ENCODE measurements around the gene CALHM6. TPM values are rescaled to one million over a fixed set of nuclear protein-coding genes. Genes with fewer than 3 reads are reported as not detected.

Gene CALHM6
- total and polyA plus RNA-seq, 2 experiments from 2014 or later = 1.2 to 1.6 TPM

- H4K20me1 ChIP-seq (replicated peaks; ENCODE audit: insufficient read depth) = no peaks in the 10 kb centered on the region
- no peak overlapping the region for H3K27ac Mint-ChIP-seq
- H3K4me1 ChIP-seq (ENCODE audit: insufficient read depth) = peaks cover 15% of the 10 kb centered on the region
- no peak overlapping the region for H3K4me3 Mint-ChIP-seq
- no peak overlapping the region for H3K4me2 ChIP-seq
- H3K36me3 Mint-ChIP-seq (ENCODE audit: low read depth) = peaks cover 12% of the 10 kb centered on the region; the same call in 2 of the 3 replicates
- ATAC-seq (no peak), DNase-seq (ENCODE audit: low spot score) (no peak)
- no peaks in the 10 kb centered on the region for H3K36me3 ChIP-seq (ENCODE audit: insufficient read depth)
- H3K4me1 Mint-ChIP-seq = peaks cover 29% of the 10 kb centered on the region
- H2AFZ ChIP-seq = no peak overlapping the region
- H3K4me3 ChIP-seq = no peak overlapping the region
- H3K27ac ChIP-seq (ENCODE audit: low read depth) = 0 out of 2 replicates have a peak overlapping the region, but pooled peaks have one; percentile 47
- H3F3A ChIP-seq (replicated peaks; ENCODE audit: low read depth) = no peaks in the 10 kb centered on the region
- H3K9me2 ChIP-seq (ENCODE audit: insufficient read depth) = no peaks in the 10 kb centered on the region
- H3K9me3 Mint-ChIP-seq = no peaks in the 10 kb centered on the region; the same call in 2 of the 3 replicates
- peaks cover 3% of the 10 kb centered on the region for H3K27me3 Mint-ChIP-seq (ENCODE audit: insufficient read depth, low read depth, poor library complexity)
- peaks cover 66% of the 10 kb centered on the region for H3K79me2 ChIP-seq (replicated peaks; ENCODE audit: insufficient read depth)
- no peaks in the 10 kb centered on the region for H3K27me3 ChIP-seq (ENCODE audit: insufficient read depth)
- TF ChIP-seq POLR2AphosphoS5 (IDR thresholded peaks at IDR 0.05; ENCODE audit: low read depth) = no peak
- TF ChIP-seq EZH2phosphoT487 (IDR thresholded peaks at IDR 0.05; ENCODE audit: unreplicated experiment) = no peak
- TF ChIP-seq, protein P1, sequence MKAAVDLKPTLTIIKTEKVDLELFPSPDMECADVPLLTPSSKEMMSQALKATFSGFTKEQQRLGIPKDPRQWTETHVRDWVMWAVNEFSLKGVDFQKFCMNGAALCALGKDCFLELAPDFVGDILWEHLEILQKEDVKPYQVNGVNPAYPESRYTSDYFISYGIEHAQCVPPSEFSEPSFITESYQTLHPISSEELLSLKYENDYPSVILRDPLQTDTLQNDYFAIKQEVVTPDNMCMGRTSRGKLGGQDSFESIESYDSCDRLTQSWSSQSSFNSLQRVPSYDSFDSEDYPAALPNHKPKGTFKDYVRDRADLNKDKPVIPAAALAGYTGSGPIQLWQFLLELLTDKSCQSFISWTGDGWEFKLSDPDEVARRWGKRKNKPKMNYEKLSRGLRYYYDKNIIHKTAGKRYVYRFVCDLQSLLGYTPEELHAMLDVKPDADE (IDR thresholded peaks at IDR 0.05) = no peak
- TF ChIP-seq CREB1 (CRISPR knock-in tag; IDR thresholded peaks at IDR 0.05; ENCODE audit: low read depth) = no peak
- TF ChIP-seq JUNB (IDR thresholded peaks at IDR 0.05; ENCODE audit: unreplicated experiment) = no peak
- TF ChIP-seq REST (IDR thresholded peaks at IDR 0.05; ENCODE audit: unreplicated experiment) = no peak
- no peak for TF ChIP-seq STAT1 (IDR thresholded peaks at IDR 0.05; ENCODE audit: unreplicated experiment)
- TF ChIP-seq EZH2 (IDR thresholded peaks at IDR 0.05; ENCODE audit: low read depth, unreplicated experiment) = no peak
Observed at GRCh38 chr6:116413357-116413756, 47.8 kb upstream of the CALHM6 start.

GRCh38 chr6:116417661-116418060, 43.5 kb upstream of the CALHM6 start:
- no peaks in the 10 kb centered on the region for H3K9me2 ChIP-seq (ENCODE audit: insufficient read depth)
- H3K27ac Mint-ChIP-seq = no peak overlapping the region
- H3K4me3 Mint-ChIP-seq = no peak overlapping the region
- H3K27me3 ChIP-seq (ENCODE audit: insufficient read depth) = no peaks in the 10 kb centered on the region
- ATAC-seq (no peak), DNase-seq (ENCODE audit: low spot score) (no peak)
- H3K79me2 ChIP-seq (replicated peaks; ENCODE audit: insufficient read depth) = peaks cover 51% of the 10 kb centered on the region
- no peaks in the 10 kb centered on the region; the same call in 2 of the 3 replicates for H3K9me3 Mint-ChIP-seq
- peaks cover 15% of the 10 kb centered on the region for H3K4me1 ChIP-seq (ENCODE audit: insufficient read depth)
- H3F3A ChIP-seq (replicated peaks; ENCODE audit: low read depth) = no peaks in the 10 kb centered on the region
- no peak overlapping the region for H3K4me3 ChIP-seq
- H3K36me3 Mint-ChIP-seq (ENCODE audit: low read depth) = peaks cover 6% of the 10 kb centered on the region; the same call in 2 of the 3 replicates
- H3K36me3 ChIP-seq (ENCODE audit: insufficient read depth) = no peaks in the 10 kb centered on the region
- no peak overlapping the region for H2AFZ ChIP-seq
- H3K4me2 ChIP-seq = no peak overlapping the region
- H3K27me3 Mint-ChIP-seq (ENCODE audit: insufficient read depth, low read depth, poor library complexity) = peaks cover 3% of the 10 kb centered on the region
- peaks cover 19% of the 10 kb centered on the region for H3K4me1 Mint-ChIP-seq
- no peak overlapping the region for H3K27ac ChIP-seq (ENCODE audit: low read depth)
- no peaks in the 10 kb centered on the region for H4K20me1 ChIP-seq (replicated peaks; ENCODE audit: insufficient read depth)
- TF ChIP-seq STAT1 (IDR thresholded peaks at IDR 0.05; ENCODE audit: unreplicated experiment) (no peak), ZNF331 (CRISPR knock-in tag; IDR thresholded peaks at IDR 0.05; ENCODE audit: low read depth) (no peak), REST (IDR thresholded peaks at IDR 0.05; ENCODE audit: unreplicated experiment) (no peak), POLR2AphosphoS5 (IDR thresholded peaks at IDR 0.05; ENCODE audit: low read depth) (no peak)
